T47D (cell line): Measurements from ENCODE around the gene YAF2.
A peak's percentile ranks its signal among the peaks of the same experiment; 100 is the strongest.

ENCODE experiments used
- DNase-seq, 2 experiments: peaks; one replicate each; pipeline versions ENCODE4 v3.0.0 to v3.0.0-alpha.2; 2011 to 2012; ENCODE audit warnings: low read depth in 1 of 2, low spot score in 1 of 2
- JUND ChIP-seq: IDR thresholded peaks from 2 replicates; pipeline ENCODE4 v1.6.1; 2012; ENCODE audit warnings: low read depth
- in situ Hi-C: cut with HindIII; loops from 2 replicates; pipeline ENCODE4 v1.10.0; 2016; ENCODE audit warnings: low sequenced_read_pairs, low pct_unique_long_range_greater_than_20kb

Gene YAF2, protein sequence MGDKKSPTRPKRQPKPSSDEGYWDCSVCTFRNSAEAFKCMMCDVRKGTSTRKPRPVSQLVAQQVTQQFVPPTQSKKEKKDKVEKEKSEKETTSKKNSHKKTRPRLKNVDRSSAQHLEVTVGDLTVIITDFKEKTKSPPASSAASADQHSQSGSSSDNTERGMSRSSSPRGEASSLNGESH

DNA sequence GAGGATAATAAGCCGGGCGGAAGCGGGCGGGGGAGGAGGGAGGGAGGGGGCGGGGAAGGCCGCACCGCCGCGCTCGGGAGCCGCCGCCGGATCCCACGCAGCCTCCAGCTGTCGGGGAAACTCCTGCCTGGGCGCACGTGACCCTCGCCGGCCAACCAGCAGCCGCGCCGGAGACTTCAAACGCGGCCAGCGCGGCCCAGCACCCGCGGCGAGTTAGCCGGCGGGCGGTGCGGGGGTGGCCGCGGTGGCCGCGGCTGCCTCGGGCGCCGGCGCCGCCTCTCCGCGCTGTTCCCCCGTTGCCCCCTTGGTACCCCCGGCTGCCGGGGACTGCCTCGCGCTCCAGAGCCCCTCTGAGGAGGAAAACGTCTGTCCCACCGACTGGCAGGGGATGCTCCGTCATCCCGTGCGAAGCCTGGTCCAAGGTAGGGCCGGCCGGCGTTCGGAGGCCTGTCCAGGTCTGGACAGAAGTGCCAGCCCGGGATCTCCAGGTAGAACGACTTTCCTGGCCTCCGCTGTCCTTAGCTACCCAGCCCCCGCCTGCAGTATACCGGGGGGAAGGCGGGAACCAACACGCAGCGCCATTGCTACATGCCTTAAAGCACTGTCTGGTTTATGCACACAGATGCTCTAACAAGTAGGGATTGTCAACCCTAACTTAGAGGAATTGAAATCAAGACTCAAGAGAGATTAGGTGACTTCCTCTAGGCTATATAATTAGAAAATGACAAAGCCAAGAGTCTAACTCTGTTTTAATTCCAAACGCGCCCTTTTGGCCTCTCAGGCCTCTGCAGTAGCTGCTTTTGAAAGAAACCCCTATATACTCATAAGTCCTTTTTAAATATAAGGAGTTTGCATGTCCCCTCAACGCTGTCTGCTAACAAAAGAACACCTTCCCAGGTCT, at the start of gene YAF2:
YAF2 (minus strand) TSS at position 9 of the 901 bp plus-strand sequence. CDS start 68 bp downstream, outside the sequence.
- in situ Hi-C loops = no loop called here
- peak; percentile 92 to 99 for DNase-seq
- TF ChIP-seq JUND = no peak

DNA sequence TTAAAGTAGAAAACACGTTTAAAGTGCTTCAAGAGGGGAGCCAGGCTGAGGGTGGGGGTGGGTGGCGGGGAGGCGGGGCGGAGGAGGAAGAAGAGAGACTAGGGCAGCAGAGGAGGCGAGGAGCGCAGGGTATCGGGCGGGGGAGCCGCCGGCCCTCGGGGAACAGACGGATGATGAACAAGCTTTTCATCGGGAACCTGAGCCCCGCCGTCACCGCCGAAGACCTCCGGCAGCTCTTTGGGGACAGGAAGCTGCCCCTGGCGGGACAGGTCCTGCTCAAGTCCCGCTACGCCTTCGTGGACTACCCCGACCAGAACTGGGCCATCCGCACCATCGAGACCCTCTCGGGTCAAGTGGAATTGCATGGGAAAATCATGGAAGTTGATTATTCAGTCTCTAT, 48.7 kb upstream of the YAF2 start:
- in situ Hi-C loops = no loop called here
- DNase-seq = no peak
- TF ChIP-seq JUND = no peak

DNA sequence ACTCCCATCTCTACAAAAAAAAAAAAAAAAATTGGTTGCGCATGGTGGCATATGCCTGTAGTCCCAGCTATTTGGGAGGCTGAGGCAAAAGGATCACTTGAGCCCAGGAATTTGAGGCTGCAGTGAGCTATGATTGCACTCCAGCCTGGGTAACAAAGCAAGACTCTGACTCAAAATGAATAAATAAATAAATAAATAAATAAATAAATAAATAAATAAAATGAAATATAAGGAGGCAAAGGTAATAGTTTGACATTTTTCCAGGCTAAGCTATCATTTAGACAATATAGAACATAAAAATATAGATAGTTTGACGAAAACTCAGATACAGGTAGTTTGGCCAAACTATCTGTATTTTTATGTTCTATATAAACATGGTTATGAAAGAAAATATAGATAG, 47.4 kb upstream of the YAF2 start:
- TF ChIP-seq JUND = no peak
- in situ Hi-C loops = no loop called here
- DNase-seq = no peak

DNA sequence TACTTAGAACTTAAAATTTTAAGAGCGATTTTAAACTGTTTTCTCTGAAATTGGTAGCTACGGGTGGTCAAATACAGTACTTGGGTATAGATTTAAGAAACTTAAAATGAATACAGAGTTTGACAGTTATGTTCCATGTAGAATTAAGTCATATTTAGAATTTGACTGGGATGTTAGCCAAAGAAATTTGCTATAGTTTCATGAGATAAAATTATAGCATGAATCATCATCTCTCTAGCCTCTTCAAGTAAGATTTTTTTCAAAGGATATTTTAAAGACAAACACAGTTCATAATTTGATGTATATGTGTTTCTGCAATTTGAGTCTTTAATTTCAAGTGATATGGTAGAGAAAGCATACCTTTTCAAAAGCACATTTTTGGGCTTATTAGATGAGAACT, 46.8 kb upstream of the YAF2 start:
- DNase-seq = no peak
- no peak for TF ChIP-seq JUND
- in situ Hi-C loops = no loop called here

DNA sequence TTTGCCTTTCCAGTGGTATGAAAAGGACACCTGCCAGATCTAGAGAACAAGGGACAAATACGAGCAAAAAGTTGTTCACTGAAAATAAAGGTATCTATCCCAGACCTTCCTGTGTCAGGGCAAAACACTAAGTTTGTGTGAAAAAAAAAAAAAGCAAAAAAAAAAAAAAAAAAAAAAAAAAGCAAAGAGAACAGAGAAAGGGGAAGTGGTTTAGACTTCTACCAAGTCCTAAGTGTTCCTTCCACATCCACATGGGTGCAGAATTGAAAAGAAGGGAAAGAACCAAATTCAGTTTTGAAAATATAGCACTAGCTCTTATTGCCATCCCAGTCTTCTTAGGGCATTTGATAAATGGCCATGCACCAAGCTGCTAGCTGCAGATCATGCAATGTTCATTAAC, 46.1 kb upstream of the YAF2 start:
- TF ChIP-seq JUND = no peak
- in situ Hi-C loops = no loop called here
- no peak for DNase-seq

DNA sequence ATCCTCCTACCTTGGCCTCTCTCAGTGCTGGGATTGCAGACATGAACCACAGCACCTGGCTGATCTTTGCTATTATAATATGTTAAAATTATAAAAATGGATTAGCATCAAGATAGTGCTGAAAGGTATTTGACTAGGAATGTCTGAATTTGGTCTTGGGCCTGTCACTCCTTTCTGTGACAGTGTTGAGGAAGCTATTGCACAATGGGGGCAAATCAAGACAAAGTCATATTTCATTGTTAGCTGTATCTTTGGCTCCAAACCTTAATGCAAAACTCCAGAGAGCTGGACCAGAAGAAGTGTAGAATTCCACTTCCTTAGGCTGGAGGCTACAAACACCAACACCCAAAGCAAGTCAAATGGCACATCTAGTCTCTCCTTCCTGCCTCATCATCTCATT, 45.7 kb upstream of the YAF2 start:
- in situ Hi-C loops = no loop called here
- no peak for DNase-seq
- no peak for TF ChIP-seq JUND

DNA sequence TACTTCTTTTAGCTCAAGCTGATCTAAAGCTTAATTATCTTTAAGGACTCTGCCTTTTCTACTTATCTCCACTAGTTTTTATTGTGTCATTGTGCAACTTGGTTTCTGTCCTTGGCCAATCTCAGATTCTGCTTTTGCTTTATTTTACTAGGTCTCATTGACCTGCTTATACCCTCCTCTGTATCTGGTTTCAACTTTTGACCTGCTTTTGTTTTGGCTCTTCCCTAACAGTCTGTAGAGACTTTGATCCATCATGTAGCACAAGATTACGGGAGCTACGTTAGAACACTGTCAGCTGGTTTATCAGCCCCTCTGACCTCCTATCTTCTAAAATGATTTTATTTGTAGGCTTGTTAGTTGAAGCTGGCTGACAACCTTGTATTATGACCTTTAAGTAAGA, 44.2 kb upstream of the YAF2 start:
- in situ Hi-C loops = no loop called here
- no peak for DNase-seq
- no peak for TF ChIP-seq JUND

DNA sequence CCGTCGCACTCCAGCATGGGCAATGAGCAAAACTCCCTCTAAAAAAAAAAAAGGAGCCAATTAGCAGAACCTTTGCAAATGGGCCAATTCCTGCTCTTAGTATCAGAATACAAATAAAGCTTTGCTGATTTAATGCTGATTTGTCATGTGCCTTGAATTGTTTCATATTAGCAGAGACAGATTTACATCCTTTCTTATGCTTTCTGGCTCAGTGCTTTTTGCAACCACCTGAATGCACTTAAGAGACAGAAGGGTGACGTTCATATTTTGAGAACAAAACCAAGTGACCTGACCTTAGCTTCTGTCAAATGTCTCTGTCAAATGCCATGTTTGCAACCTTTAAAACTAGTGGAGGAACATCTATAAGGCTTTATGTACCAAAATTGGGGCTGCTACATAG, 43.8 kb upstream of the YAF2 start:
- in situ Hi-C loops = no loop called here
- TF ChIP-seq JUND = no peak
- DNase-seq = no peak

DNA sequence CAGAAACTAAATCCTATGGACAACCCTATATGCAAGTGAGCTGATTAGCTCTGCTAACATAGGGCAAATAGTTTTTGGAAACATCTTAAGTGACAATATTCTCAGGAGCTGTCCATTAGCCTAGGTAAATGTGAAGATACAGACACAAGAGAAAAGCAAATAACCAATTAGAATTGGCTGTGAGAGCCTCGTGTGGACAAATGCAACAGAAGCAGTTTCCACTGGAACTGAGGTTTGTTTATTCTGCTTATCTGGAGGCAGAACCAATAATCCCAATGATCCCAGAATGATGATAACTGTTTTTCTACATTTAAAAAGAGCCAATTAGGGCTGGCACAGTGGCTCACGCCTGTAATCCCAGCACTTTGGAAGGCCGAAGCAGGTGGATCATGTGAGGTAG, 43.2 kb upstream of the YAF2 start:
- in situ Hi-C loops = no loop called here
- TF ChIP-seq JUND = no peak
- DNase-seq = peak in 1 of 2 experiments; percentile 22

DNA sequence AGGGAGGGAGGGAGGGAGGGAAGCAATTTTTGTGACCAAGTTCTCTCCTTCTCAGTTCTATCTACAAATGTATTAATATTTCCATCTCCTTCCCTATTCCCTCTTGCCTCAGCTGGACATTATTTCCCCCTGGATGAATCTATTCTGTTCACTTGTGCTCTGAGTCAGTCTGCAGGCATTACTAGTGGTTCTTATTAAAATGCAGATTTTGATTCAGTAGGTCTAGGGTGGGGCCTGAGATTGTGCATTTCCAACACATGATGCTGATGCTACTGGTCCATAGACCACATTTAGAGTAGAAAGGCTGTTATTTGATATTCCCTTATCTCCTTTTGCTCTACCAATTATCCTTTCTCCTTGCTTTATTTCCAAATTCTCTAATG, 40.1 kb upstream of the YAF2 start:
- TF ChIP-seq JUND = no peak

DNA sequence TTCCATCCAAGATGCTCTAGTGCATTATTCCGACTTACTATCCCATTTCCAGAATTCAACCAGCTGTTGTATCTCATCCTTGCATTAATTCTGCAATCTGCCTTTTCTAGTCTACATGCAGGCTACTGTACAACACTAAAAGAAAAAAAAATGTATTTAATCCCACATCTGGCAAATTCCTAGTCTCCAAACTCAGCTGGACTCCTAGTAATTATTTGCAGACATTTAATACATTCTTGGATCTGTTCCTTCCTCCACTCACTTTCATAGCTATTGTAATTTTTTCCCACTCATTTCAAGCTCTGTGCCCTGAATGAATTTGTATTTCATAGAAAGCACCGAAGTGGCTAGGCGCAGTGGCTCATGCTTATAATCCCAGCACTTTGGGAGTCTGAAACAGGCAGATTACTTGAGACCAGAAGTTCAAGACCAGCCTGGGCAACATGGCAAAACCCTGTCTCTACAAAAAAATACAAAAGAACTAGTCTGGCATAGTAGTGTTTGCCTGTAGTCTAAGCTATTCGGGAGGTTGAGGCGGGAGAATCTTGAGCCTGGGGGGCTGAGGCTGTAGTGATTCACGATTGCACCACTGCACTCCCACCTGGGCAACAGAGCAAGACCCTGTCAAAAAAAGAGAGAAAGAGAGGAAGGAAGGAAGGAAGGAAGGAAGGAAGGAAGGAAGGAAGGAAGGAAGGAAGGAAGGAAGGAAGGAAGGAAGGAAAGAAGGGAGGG, 39.5 kb upstream of the YAF2 start:
- in situ Hi-C loops = no loop called here
- TF ChIP-seq JUND = no peak
- DNase-seq = no peak

More for the DNA sequence above, 40.1 kb upstream of the YAF2 start:
- no peak for DNase-seq
- in situ Hi-C loops = no loop called here

DNA sequence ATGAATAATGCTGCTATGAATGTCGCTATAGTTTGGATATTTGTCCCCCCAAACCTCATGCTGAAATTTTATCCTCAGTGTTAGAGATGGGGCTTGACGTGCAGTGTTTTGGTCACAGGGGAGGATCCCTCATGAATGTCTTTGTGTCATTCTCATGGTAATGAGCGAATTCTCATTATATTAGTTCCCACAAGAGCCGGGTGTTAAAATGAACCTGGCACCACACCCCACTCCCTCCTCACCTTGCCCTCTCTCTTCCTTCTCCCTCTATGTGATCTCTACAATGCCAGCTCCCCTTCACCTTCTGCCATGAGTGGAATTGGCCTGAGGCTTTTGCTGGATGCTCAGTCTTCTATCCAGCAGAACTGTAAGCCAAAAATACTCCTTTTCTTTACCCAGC, 37.5 kb upstream of the YAF2 start:
- in situ Hi-C loops = no loop called here
- no peak for TF ChIP-seq JUND
- DNase-seq = no peak

DNA sequence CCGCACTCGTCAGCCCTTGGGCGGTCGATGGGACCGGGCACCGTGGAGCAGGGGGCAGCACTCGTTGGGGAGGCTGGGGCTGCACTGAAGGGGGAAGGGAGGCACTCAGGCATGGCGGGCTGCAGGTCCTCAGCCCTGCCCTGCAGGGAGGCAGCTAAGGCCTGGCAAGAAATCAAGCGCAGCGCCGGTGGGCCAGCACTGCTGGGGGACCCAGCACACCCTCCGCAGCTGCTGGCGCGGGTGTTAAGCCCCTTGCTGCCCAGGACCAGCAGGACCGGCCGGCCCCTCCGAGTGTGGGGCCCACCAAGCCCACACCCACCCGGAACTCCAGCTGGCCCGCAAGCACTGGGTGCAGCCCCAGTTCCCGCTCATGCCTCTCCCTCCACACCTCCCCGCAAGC, 35.7 kb upstream of the YAF2 start:
- no peak for TF ChIP-seq JUND
- in situ Hi-C loops = no loop called here
- no peak for DNase-seq

DNA sequence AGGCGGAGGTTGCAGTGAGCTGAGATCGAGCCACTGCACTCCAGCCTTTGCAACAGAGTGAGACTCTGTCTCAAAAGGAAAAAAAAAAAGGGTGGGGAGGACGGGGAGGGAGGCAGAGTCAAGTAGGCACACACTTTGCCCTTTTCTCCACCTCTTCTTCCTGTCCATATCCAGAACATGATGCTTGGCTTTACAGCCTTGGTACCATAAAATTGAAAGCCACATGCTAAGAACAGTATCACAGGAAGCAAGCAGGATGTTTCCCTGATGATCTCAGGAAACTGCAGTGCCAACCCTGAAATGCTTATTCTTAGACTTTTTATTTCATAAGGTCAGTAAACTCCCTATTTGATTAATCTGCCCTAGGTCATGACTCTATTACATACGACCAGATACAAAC, 32.5 kb upstream of the YAF2 start:
- no peak for TF ChIP-seq JUND
- in situ Hi-C loops = no loop called here
- no peak for DNase-seq
